Neural cell (in vitro differentiated cells): ENCODE results near the gene ARIH1. TPM values are rescaled to one million over a fixed set of nuclear protein-coding genes. Genes with fewer than 3 reads are reported as not detected.
"Not testable (repeated sequence)": the region's sequence is repeated elsewhere in the genome, so short reads cannot be mapped to it uniquely, and the experiment has no call there.

Source experiments
- H2AFZ ChIP-seq: fragments of 200-600, 300-800 bp; sonication (generic), shearing (Covaris generic); 2 replicates; pipeline ENCODE4 v1.6.0; 2014; ENCODE audit warnings: low read depth, mild to moderate bottlenecking, antibody characterized with exemption, low read length, moderate library complexity
- H3F3A ChIP-seq: fragments of 200-600 bp; shearing (Covaris generic); 2 replicates; pipeline ENCODE4 v1.6.1; 2016; ENCODE audit warnings: mild to moderate bottlenecking, moderate library complexity, mixed read lengths, antibody characterized with exemption, low read length; ENCODE audit not compliant: insufficient read depth, poor library complexity, severe bottlenecking
- H3K27ac ChIP-seq: fragments of 200-600, 300-800 bp; sonication (generic), shearing (Covaris generic); 2 replicates; pipeline ENCODE4 v1.5.1; 2014; ENCODE audit warnings: mild to moderate bottlenecking, low read length, moderate library complexity
- H3K27me3 ChIP-seq: fragments of 300-800, 200-600 bp; sonication (generic), shearing (Covaris generic); 2 replicates; pipeline ENCODE4 v1.6.0; 2014; ENCODE audit warnings: mild to moderate bottlenecking, low read depth, low read length, moderate library complexity; ENCODE audit not compliant: insufficient read depth
- H3K36me3 ChIP-seq: fragments of 300-800, 200-600 bp; sonication (generic), shearing (Covaris generic); 2 replicates; pipeline ENCODE4 v1.5.1; 2014; ENCODE audit warnings: mild to moderate bottlenecking, antibody characterized with exemption, low read length, moderate library complexity; ENCODE audit not compliant: insufficient read depth
- H3K4me2 ChIP-seq: fragments of 300-800, 200-600 bp; sonication (generic), shearing (Covaris generic); 2 replicates; pipeline ENCODE4 v1.6.0; 2014; ENCODE audit warnings: mild to moderate bottlenecking, low read length
- H3K4me3 ChIP-seq: fragments of 300-800, 200-600 bp; sonication (generic), shearing (Covaris generic); 2 replicates; pipeline ENCODE4 v1.5.1; 2014; ENCODE audit warnings: mild to moderate bottlenecking, low read length, moderate library complexity
- H3K79me2 ChIP-seq: fragments of 200-600 bp; shearing (Covaris generic); replicated peaks from 2 replicates; pipeline ENCODE4 v1.6.0; 2014; ENCODE audit warnings: mild to moderate bottlenecking, low read length, moderate library complexity; ENCODE audit not compliant: insufficient read depth
- H3K9ac ChIP-seq: fragments of 300-800, 200-600 bp; sonication (generic), shearing (Covaris generic); 2 replicates; pipeline ENCODE4 v1.6.1; 2016; ENCODE audit warnings: mild to moderate bottlenecking, low read length, mixed read lengths
- H3K9me2 ChIP-seq: fragments of 200-600 bp; shearing (Covaris generic); 2 replicates; pipeline ENCODE4 v1.6.1; 2016; ENCODE audit warnings: mild to moderate bottlenecking, low read length, mixed read lengths; ENCODE audit not compliant: insufficient read depth
- H3K9me3 ChIP-seq: fragments of 200-600, 300-800 bp; sonication (generic), shearing (Covaris generic); 2 replicates; pipeline ENCODE4 v1.6.1; 2016; ENCODE audit warnings: mild to moderate bottlenecking, mixed run types, low read length, moderate library complexity, mixed read lengths
- H4K20me1 ChIP-seq: fragments of 200-600 bp; shearing (Covaris generic); 2 replicates; pipeline ENCODE4 v1.6.1; 2016; ENCODE audit warnings: mild to moderate bottlenecking, mixed run types; ENCODE audit not compliant: insufficient read depth
- EP300 ChIP-seq: fragments of 450-650 bp; conservative IDR thresholded peaks from 2 replicates; pipeline ENCODE4 v1.6.1; 2014; ENCODE audit warnings: antibody characterized with exemption, mild to moderate bottlenecking, moderate library complexity; ENCODE audit not compliant: poor library complexity, severe bottlenecking
- EZH2 ChIP-seq: fragments of 200-600, 300-800 bp; shearing (Covaris generic), sonication (generic); IDR thresholded peaks from 2 replicates; pipeline ENCODE4 v1.6.1; 2014; ENCODE audit warnings: antibody characterized with exemption, low read length, borderline replicate concordance, mild to moderate bottlenecking; ENCODE audit not compliant: insufficient read depth, poor library complexity, severe bottlenecking
- MXI1 ChIP-seq: fragments of 450-650 bp; conservative IDR thresholded peaks from 2 replicates; pipeline ENCODE4 v1.6.1; 2014; ENCODE audit warnings: antibody characterized with exemption, mild to moderate bottlenecking; ENCODE audit not compliant: poor library complexity, severe bottlenecking
- POLR2AphosphoS5 ChIP-seq: IDR thresholded peaks from 2 replicates; pipeline ENCODE4 v1.6.1; 2012
- RAD21 ChIP-seq: fragments of 450-650 bp; conservative IDR thresholded peaks from 2 replicates; pipeline ENCODE4 v1.6.1; 2014; ENCODE audit warnings: antibody characterized with exemption, mild to moderate bottlenecking, moderate library complexity
- REST ChIP-seq: IDR thresholded peaks from 2 replicates; pipeline ENCODE4 v1.6.1; 2012; ENCODE audit warnings: borderline replicate concordance
- SMC3 ChIP-seq: fragments of 450-650 bp; conservative IDR thresholded peaks from 2 replicates; pipeline ENCODE4 v1.6.1; 2014; ENCODE audit warnings: antibody characterized with exemption, mild to moderate bottlenecking, moderate library complexity; ENCODE audit not compliant: poor library complexity
- TAF1 ChIP-seq: IDR thresholded peaks from 2 replicates; pipeline ENCODE4 v1.6.1; 2012; ENCODE audit warnings: low read depth
- polyA plus RNA-seq: library from polyadenylated mRNA; depleted of rRNA; stranded (reverse); fragments of >200 nt; gene quantifications from 2 replicates; pipeline ENCODE4 v1.2.3, GENCODE V29; 2014
- TF ChIP-seq, protein P1 (sequence below): fragments of 450-650 bp; IDR thresholded peaks from 2 replicates; pipeline ENCODE4 v1.5.1; 2014; ENCODE audit warnings: antibody characterized with exemption, mild to moderate bottlenecking, moderate library complexity; ENCODE audit not compliant: poor library complexity, severe bottlenecking

Gene ARIH1
- polyA plus RNA-seq, 1 donor from 2014 or later, result 72.1 TPM

DNA sequence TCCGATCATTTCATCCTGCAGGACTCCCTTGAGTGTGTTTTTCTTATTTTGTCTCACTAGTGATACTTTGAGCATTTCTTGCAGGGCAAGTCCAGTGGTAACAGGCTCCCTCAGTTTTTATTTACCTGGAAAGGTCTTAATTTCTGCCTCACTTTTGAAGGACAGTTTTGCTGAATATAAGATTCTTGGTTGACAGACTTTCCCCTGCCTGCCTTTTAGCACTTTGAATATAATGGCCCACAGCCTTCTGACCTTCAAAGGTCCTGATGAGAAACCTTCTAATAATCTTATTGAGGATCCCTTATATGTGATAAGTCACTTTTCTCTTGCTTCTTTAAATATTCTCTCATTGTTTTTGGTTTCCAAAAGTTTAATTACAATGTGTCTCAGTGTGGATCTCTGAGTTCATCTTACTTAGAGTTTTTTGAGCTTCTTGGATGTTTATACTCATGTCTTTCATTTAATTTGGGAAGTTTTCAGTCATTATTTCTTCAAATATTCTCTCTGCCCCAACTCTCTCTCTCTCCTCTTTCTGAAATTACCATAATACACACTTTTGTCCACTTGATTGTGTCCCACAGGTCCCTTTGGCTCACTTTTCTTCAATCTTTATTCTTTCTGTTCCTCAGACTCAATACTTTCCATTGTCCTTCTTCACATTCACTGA is 36.3 kb upstream of the ARIH1 start:
- H3K4me3 ChIP-seq, result no peak overlapping the region
- no peaks in the 10 kb centered on the region for H3K27me3 ChIP-seq
- H3K27ac ChIP-seq, result no peak overlapping the region
- H3F3A ChIP-seq, result no peaks in the 10 kb centered on the region
- no peak overlapping the region for H3K4me2 ChIP-seq
- TF ChIP-seq EP300 (no peak), SMC3 (no peak), MXI1 (no peak), REST (no peak), EZH2 (no peak), TAF1 (no peak), RAD21 (no peak), POLR2AphosphoS5 (no peak)
- TF ChIP-seq, protein P1, sequence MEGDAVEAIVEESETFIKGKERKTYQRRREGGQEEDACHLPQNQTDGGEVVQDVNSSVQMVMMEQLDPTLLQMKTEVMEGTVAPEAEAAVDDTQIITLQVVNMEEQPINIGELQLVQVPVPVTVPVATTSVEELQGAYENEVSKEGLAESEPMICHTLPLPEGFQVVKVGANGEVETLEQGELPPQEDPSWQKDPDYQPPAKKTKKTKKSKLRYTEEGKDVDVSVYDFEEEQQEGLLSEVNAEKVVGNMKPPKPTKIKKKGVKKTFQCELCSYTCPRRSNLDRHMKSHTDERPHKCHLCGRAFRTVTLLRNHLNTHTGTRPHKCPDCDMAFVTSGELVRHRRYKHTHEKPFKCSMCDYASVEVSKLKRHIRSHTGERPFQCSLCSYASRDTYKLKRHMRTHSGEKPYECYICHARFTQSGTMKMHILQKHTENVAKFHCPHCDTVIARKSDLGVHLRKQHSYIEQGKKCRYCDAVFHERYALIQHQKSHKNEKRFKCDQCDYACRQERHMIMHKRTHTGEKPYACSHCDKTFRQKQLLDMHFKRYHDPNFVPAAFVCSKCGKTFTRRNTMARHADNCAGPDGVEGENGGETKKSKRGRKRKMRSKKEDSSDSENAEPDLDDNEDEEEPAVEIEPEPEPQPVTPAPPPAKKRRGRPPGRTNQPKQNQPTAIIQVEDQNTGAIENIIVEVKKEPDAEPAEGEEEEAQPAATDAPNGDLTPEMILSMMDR, result no peak
- H3K9ac ChIP-seq, result no peak overlapping the region
- no peaks in the 10 kb centered on the region for H3K36me3 ChIP-seq
- no peaks in the 10 kb centered on the region for H3K9me3 ChIP-seq
- no peaks in the 10 kb centered on the region for H3K79me2 ChIP-seq
- H2AFZ ChIP-seq, result no peak overlapping the region
- no peaks in the 10 kb centered on the region for H4K20me1 ChIP-seq
- H3K9me2 ChIP-seq, result no peaks in the 10 kb centered on the region

- H3K27ac ChIP-seq, H3K4me3 ChIP-seq, H3K9me2 ChIP-seq, H3K9me3 ChIP-seq, H4K20me1 ChIP-seq, H3F3A ChIP-seq, H3K79me2 ChIP-seq, H3K27me3 ChIP-seq, H3K9ac ChIP-seq, H2AFZ ChIP-seq, H3K4me2 ChIP-seq, H3K36me3 ChIP-seq: not testable (repeated sequence)
Observed at GRCh38 chr15:72442848-72443247, 31.3 kb upstream of the ARIH1 start.

DNA sequence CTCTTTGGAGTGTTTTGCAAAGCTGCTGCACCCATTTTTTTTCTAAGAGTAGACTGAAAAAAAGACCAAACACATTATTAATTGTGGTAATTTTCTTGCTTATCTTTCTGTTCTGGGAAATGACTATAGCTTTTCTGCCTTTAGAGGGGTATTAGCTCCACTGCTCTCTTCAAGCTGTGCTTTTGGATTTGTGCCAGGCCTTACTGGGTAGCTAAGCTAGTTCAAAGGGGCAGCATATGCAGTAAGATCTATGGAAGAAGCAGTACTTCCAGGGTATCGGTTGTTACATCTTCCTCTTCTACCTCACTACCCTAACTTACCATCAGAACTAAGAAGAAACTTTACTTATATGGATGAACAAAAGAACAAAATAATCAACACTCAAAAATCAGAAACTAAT is 28.7 kb upstream of the ARIH1 start:
- Histone ChIP-seq H4K20me1 (no peaks in the 10 kb centered on the region), H3K9me3 (no peaks in the 10 kb centered on the region), H3K27ac (no peak overlapping the region), H3K9ac (no peak overlapping the region), H3K27me3 (no peaks in the 10 kb centered on the region), H3K4me2 (no peak overlapping the region), H3K79me2 (no peaks in the 10 kb centered on the region), H3K9me2 (no peaks in the 10 kb centered on the region), H2AFZ (no peak overlapping the region), H3F3A (no peaks in the 10 kb centered on the region), H3K36me3 (no peaks in the 10 kb centered on the region), H3K4me3 (no peak overlapping the region)
- no peak for TF ChIP-seq RAD21
- TF ChIP-seq SMC3, result no peak
- TF ChIP-seq TAF1, result no peak
- no peak for TF ChIP-seq EZH2
